IMR-90 (cell line): ENCODE measurements around the gene MMP23B. TPM values are rescaled to one million over a fixed set of nuclear protein-coding genes. Genes with fewer than 3 reads are reported as not detected.
"Not testable (repeated sequence)": the region's sequence is repeated elsewhere in the genome, so short reads cannot be mapped to it uniquely, and the experiment has no call there.

Experiments
- ATAC-seq: fragments of 200-7000 bp; cut with Tn5 transposase; 2 replicates; pipeline ENCODE4 v1.9.1; 2020; ENCODE audit warnings: low read depth, mild to moderate bottlenecking, moderate library complexity
- BruUV-seq: library from RNA; stranded (reverse); fragments of 400-500 nt; replicated peaks from 2 replicates; lab custom pipeline; 2021; lab: Mats Ljungman, UMichigan
- CTCF ChIA-PET: fragments of 300-600 bp; formaldehyde crosslinking; extraction: SDS; loops from one replicate; lab custom pipeline; 2021; ENCODE audit warnings: antibody characterized with exemption; lab: Yijun Ruan, JAX
- POLR2A ChIA-PET: fragments of 300-600 bp; sonication (Branson Sonifier 250); formaldehyde crosslinking; loops from one replicate; lab custom pipeline; 2022; ENCODE audit warnings: antibody characterized with exemption; ENCODE audit not compliant: unreplicated experiment; lab: Charles Lee
- DNase-seq: peaks from one replicate; pipeline ENCODE4 v3.0.0; 2013
- H2AFZ ChIP-seq: replicated peaks from 2 replicates; pipeline ENCODE3; 2013; ENCODE audit warnings: low read length, mild to moderate bottlenecking; ENCODE audit not compliant: poor library complexity
- H2AK5ac ChIP-seq: 2 replicates; pipeline ENCODE4 v1.6.1; 2013; ENCODE audit warnings: low read depth, low read length, inconsistent platforms
- H2AK9ac ChIP-seq: replicated peaks from 2 replicates; pipeline ENCODE3; 2013; ENCODE audit warnings: mild to moderate bottlenecking, low read depth, low read length, moderate library complexity; ENCODE audit not compliant: poor library complexity
- H2BK120ac ChIP-seq: 2 replicates; pipeline ENCODE4 v1.6.1; 2013; ENCODE audit warnings: low read depth, low read length, inconsistent platforms
- H2BK15ac ChIP-seq: 3 replicates; pipeline ENCODE4 v1.6.1; 2013; ENCODE audit warnings: low read depth, low read length, inconsistent platforms
- H2BK20ac ChIP-seq: 2 replicates; pipeline ENCODE4 v1.6.1; 2013; ENCODE audit warnings: low read depth, mild to moderate bottlenecking, inconsistent platforms, low read length, moderate library complexity
- H2BK5ac ChIP-seq: 2 replicates; pipeline ENCODE4 v1.6.1; 2013; ENCODE audit warnings: mild to moderate bottlenecking, low read depth, low read length, inconsistent platforms; ENCODE audit not compliant: poor library complexity, severe bottlenecking
- H3K14ac ChIP-seq: replicated peaks from 2 replicates; pipeline ENCODE4 v1.6.1; 2013; ENCODE audit warnings: low read depth, low read length, inconsistent platforms
- H3K18ac ChIP-seq: 2 replicates; pipeline ENCODE4 v1.6.1; 2013; ENCODE audit warnings: low read depth, low read length, control low read depth
- H3K23ac ChIP-seq: 2 replicates; pipeline ENCODE4 v1.6.1; 2013; ENCODE audit warnings: low read depth, low read length, inconsistent platforms
- H3K27ac ChIP-seq: 2 replicates; pipeline ENCODE4 v1.5.1; 2013; ENCODE audit warnings: mild to moderate bottlenecking, control low read depth, low read length; ENCODE audit not compliant: insufficient read depth
- H3K27me3 ChIP-seq: 2 replicates; pipeline ENCODE4 v1.6.1; 2013; ENCODE audit warnings: low read length; ENCODE audit not compliant: control insufficient read depth, insufficient read depth
- H3K36me3 ChIP-seq: 2 replicates; pipeline ENCODE4 v1.6.1; 2013; ENCODE audit warnings: low read length, mixed read lengths; ENCODE audit not compliant: control insufficient read depth, insufficient read depth
- H3K4ac ChIP-seq: 2 replicates; pipeline ENCODE4 v1.6.1; 2013; ENCODE audit warnings: low read depth, low read length, inconsistent platforms
- H3K4me1 ChIP-seq: 2 replicates; pipeline ENCODE4 v1.6.1; 2013; ENCODE audit warnings: low read length, mixed read lengths; ENCODE audit not compliant: control insufficient read depth, insufficient read depth
- H3K4me2 ChIP-seq: 2 replicates; pipeline ENCODE4 v1.6.1; 2013; ENCODE audit warnings: low read depth, mild to moderate bottlenecking, control low read depth, low read length, moderate library complexity
- H3K4me3 ChIP-seq: 2 replicates; pipeline ENCODE4 v1.5.1; 2013; ENCODE audit warnings: low read depth, mild to moderate bottlenecking, control low read depth, low read length, moderate library complexity; ENCODE audit not compliant: insufficient read depth
- H3K56ac ChIP-seq: 2 replicates; pipeline ENCODE4 v1.6.1; 2013; ENCODE audit warnings: low read length, inconsistent platforms; ENCODE audit not compliant: insufficient read depth; ENCODE audit errors: extremely low read depth
- H3K79me1 ChIP-seq, 2 experiments: 2 replicates each; pipeline ENCODE4 v1.6.1; 2013; ENCODE audit warnings: low read length in 2 of 2, inconsistent platforms in 1 of 2, low read depth in 1 of 2
- H3K9ac ChIP-seq: 2 replicates; pipeline ENCODE4 v1.6.1; 2013; ENCODE audit warnings: low read depth, low read length, control low read depth
- H3K9me1 ChIP-seq: 2 replicates; pipeline ENCODE4 v1.6.1; 2013; ENCODE audit warnings: low read length, inconsistent platforms; ENCODE audit not compliant: insufficient read depth
- H3K9me3 ChIP-seq: 2 replicates; pipeline ENCODE4 v1.6.1; 2013; ENCODE audit warnings: low read length; ENCODE audit not compliant: control insufficient read depth, insufficient read depth
- H4K20me1 ChIP-seq: 2 replicates; pipeline ENCODE4 v1.6.1; 2013; ENCODE audit warnings: low read length, inconsistent platforms; ENCODE audit not compliant: insufficient read depth
- H4K5ac ChIP-seq: 2 replicates; pipeline ENCODE4 v1.6.1; 2013; ENCODE audit warnings: mild to moderate bottlenecking, low read depth, low read length, control low read depth
- H4K8ac ChIP-seq, 2 experiments: 2 replicates each; pipeline ENCODE4 v1.6.1; 2013; ENCODE audit warnings: low read depth in 2 of 2, low read length in 2 of 2, control low read depth in 1 of 2, inconsistent platforms in 1 of 2
- H4K91ac ChIP-seq: 2 replicates; pipeline ENCODE4 v1.6.1; 2013; ENCODE audit warnings: low read depth, low read length, inconsistent platforms; ENCODE audit not compliant: insufficient read depth
- WGBS, 2 experiments: methylation state at CpG; one replicate each; pipeline versions ENCODE4 v1.1.5 to v1.1.7; 2013; ENCODE audit warnings: missing lambda C conversion rate in 2 of 2; ENCODE audit not compliant: insufficient read length in 1 of 2; ENCODE audit errors: extremely low coverage in 2 of 2; 5-methylcytosine and 5-hydroxymethylcytosine counted together
- dilution Hi-C: fragments of 300-500 bp; cut with HindIII; formaldehyde crosslinking; loops from one replicate; pipeline ENCODE4 v1.14.3; 2018; ENCODE audit warnings: low sequenced_read_pairs; ENCODE audit not compliant: unreplicated experiment
- in situ Hi-C: fragments of 300-500 bp; cut with MboI; formaldehyde crosslinking; loops from 3 replicates; pipeline ENCODE4 v1.14.3; 2019; ENCODE audit warnings: low sequenced_read_pairs, inconsistent platforms, mixed read lengths
- intact Hi-C: fragments of 100-400 bp; cut with micrococcal nuclease; formaldehyde crosslinking; loops from 2 replicates; pipeline ENCODE4 v1.10.0; 2022
- polyA plus RNA-seq, 3 experiments: library from polyadenylated mRNA; depleted of rRNA; stranded (reverse); fragments of >200 nt; gene quantifications; 2 replicates each; pipeline ENCODE4 v1.2.3, GENCODE V29; 2012; ENCODE audit warnings: low replicate concordance in 1 of 3
- total RNA-seq: library from RNA; depleted of rRNA; stranded (reverse); fragments of >200 nt; gene quantifications from 2 replicates; pipeline ENCODE4 v1.2.3, GENCODE V29; 2012

Gene MMP23B
- total and polyA plus RNA-seq, 2 of the 4 experiments (the other 2 are of a cell fraction) = 1.1 to 5.4 TPM

DNA sequence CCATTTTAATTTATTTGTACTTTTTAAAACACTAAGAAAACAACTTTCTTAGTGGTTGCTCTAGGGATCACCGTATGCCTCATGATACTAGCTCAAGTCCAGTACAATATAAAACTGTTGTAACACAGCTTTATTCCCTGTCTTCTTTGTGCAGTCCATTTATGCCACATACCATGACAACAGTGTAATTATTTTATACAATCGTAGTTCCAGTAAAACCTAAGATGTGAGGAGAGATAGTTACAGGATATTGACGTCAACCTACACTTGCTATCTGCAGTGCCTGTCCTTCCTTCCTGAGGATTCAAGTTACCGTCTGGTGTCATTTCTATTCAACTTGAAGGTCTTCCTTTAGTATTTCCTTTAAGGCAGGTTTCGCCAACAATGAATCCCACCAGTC is 14.4 kb downstream of the MMP23B start:
- H4K5ac ChIP-seq, H2BK20ac ChIP-seq, DNase-seq, H3K4ac ChIP-seq, H4K91ac ChIP-seq, H3K18ac ChIP-seq, H4K20me1 ChIP-seq, ATAC-seq, POLR2A ChIA-PET, H2BK120ac ChIP-seq, in situ Hi-C loops, CTCF ChIA-PET, H3K56ac ChIP-seq, H3K9me1 ChIP-seq, intact Hi-C loops, H3K4me3 ChIP-seq, H2AK9ac ChIP-seq, H2AK5ac ChIP-seq, H2BK15ac ChIP-seq, H3K4me1 ChIP-seq, H3K27ac ChIP-seq, H3K27me3 ChIP-seq, H3K9me3 ChIP-seq, H4K8ac ChIP-seq, H2AFZ ChIP-seq, H3K4me2 ChIP-seq, H3K23ac ChIP-seq, BruUV-seq, H2BK5ac ChIP-seq, H3K9ac ChIP-seq, dilution Hi-C loops, H3K79me1 ChIP-seq, H3K14ac ChIP-seq: not testable (repeated sequence)
- no CpG with 5 or more reads among the region's 5 CpGs for WGBS, 2 experiments
- H3K36me3 ChIP-seq = peaks cover 21% of the 10 kb centered on the region

DNA sequence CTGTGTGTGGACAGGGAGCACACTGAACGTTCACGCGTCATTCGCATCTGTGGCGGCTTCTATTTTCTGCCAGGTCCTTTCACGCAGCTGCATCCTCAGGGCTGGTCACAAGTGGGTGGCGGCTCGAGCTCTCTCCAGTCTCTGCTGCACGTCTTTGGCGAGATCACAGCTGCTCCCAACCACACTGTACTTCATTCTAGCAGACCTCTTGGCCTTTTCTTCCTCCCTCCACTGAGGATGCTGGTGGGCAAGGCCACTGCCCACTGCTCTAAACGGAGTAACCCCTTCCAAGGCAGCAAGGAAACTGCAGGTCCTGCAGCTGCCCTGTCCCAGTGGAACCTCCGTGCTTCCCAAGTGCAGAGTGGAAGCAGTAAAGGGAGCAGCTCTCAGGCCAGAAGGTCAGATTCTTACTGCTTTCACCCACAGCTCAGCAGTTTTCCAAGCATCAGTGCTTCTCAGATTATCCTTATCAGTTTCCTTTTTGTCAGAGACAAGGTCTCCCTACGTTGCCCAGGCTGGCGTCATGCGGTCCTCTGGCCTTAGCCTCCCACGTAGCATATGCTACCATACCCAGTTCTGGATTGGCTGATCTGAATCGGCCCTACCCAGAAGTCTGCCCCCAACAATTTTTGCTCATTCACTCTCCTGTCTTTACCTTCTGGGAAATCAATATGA is 15.7 kb downstream of the MMP23B start:
- dilution Hi-C loops, POLR2A ChIA-PET, H3K27me3 ChIP-seq, H3K27ac ChIP-seq, H3K9me1 ChIP-seq, DNase-seq, H3K56ac ChIP-seq, H4K91ac ChIP-seq, H4K8ac ChIP-seq, H3K23ac ChIP-seq, H3K79me1 ChIP-seq, H3K4ac ChIP-seq, CTCF ChIA-PET, H2BK20ac ChIP-seq, H3K4me1 ChIP-seq, BruUV-seq, H2AK9ac ChIP-seq, H2BK120ac ChIP-seq, in situ Hi-C loops, H3K4me2 ChIP-seq, H2AK5ac ChIP-seq, H2BK5ac ChIP-seq, H3K14ac ChIP-seq, H3K9ac ChIP-seq, intact Hi-C loops, H2AFZ ChIP-seq, H3K4me3 ChIP-seq, H4K20me1 ChIP-seq, H2BK15ac ChIP-seq, ATAC-seq, H3K9me3 ChIP-seq, H4K5ac ChIP-seq, H3K18ac ChIP-seq: not testable (repeated sequence)
- WGBS, 2 experiments = 80% methylated on average over 1 of the region's 17 CpGs; no CpG with 5 or more reads in 1 of the 2 experiments
- H3K36me3 ChIP-seq = peaks cover 32% of the 10 kb centered on the region
